B cell (primary cell): ENCODE data around the gene GNLY. TPM values are rescaled to one million over a fixed set of nuclear protein-coding genes. Genes with fewer than 3 reads are reported as not detected.

Experiments
- ATAC-seq: fragments of 200-7000 bp; cut with Tn5 transposase; one replicate; pipeline ENCODE4 v1.10.0; 2021; ENCODE audit warnings: low read depth, mild to moderate bottlenecking, moderate number of reproducible peaks, moderate library complexity
- CTCF ChIA-PET: fragments of 350-600 bp; sonication (Branson Sonifier 250); formaldehyde crosslinking; loops from one replicate; lab custom pipeline; 2021; ENCODE audit warnings: antibody characterized with exemption, inconsistent platforms; lab: Charles Lee
- POLR2A ChIA-PET: fragments of 350-600 bp; sonication (Branson Sonifier 250); formaldehyde crosslinking; loops from one replicate; lab custom pipeline; 2021; ENCODE audit warnings: antibody characterized with exemption; lab: Charles Lee
- DNase-seq: peaks from one replicate; pipeline ENCODE4 v3.0.0; 2013
- H2AFZ ChIP-seq: 2 replicates; pipeline ENCODE4 v1.6.1; 2012; ENCODE audit warnings: mild to moderate bottlenecking, low read depth, low read length; ENCODE audit not compliant: insufficient read depth, poor library complexity, severe bottlenecking
- H3K27ac ChIP-seq, 2 donors: 1 replicate in 1 of 2; 2 replicates in 1 of 2; pipeline ENCODE4 v1.5.1; 2012 to 2013; ENCODE audit warnings: low read length in 2 of 2, mild to moderate bottlenecking in 2 of 2, moderate library complexity in 1 of 2
- H3K27me3 ChIP-seq, 4 experiments: fragments of 200-600 bp in 1 of 4; sonication (generic) in 1 of 4; replicated peaks in 1 of 4; 1 replicate in 2 of 4; 2 replicates in 2 of 4; pipeline versions ENCODE4 v1.6.1 to v1.7.0; 2013 to 2016; ENCODE audit warnings: low read length in 3 of 4, mild to moderate bottlenecking in 2 of 4, mixed read lengths in 1 of 4, moderate library complexity in 1 of 4; ENCODE audit not compliant: insufficient read depth in 4 of 4, control insufficient read depth in 3 of 4; ENCODE audit errors: control extremely low read depth in 1 of 4
- H3K36me3 ChIP-seq, 2 experiments: replicated peaks in 1 of 2; 1 replicate in 1 of 2; 2 replicates in 1 of 2; pipeline versions ENCODE4 v1.6.1 to v1.7.1; 2013; ENCODE audit warnings: low read length in 1 of 2; ENCODE audit not compliant: insufficient read depth in 2 of 2, control insufficient read depth in 1 of 2; ENCODE audit errors: control extremely low read depth in 1 of 2, extremely low read depth in 1 of 2
- H3K4me1 ChIP-seq, 2 donors: fragments of 200-600 bp in 1 of 2; sonication (generic) in 1 of 2; 1 replicate in 1 of 2; 2 replicates in 1 of 2; pipeline versions ENCODE4 v1.5.1 to v1.6.1; 2013 to 2017; ENCODE audit warnings: low read length in 2 of 2; ENCODE audit not compliant: control insufficient read depth in 2 of 2, insufficient read depth in 2 of 2
- H3K4me2 ChIP-seq: replicated peaks from 2 replicates; pipeline ENCODE3; 2012; ENCODE audit warnings: mild to moderate bottlenecking, low read depth, low read length; ENCODE audit not compliant: poor library complexity, severe bottlenecking
- H3K4me3 ChIP-seq, 5 experiments: fragments of 200-600 bp in 1 of 5; sonication (generic) in 1 of 5; 1 replicate in 3 of 5; 2 replicates in 2 of 5; pipeline versions ENCODE4 v1.5.1 to v1.7.0; 2011 to 2016; ENCODE audit warnings: low read length in 4 of 5, mild to moderate bottlenecking in 4 of 5, low read depth in 2 of 5, control low read depth in 1 of 5, moderate library complexity in 1 of 5; ENCODE audit not compliant: insufficient read depth in 1 of 5; ENCODE audit errors: control extremely low read depth in 1 of 5, extremely low read depth in 1 of 5
- H3K79me2 ChIP-seq: fragments of 200-600 bp; sonication (generic); one replicate; pipeline ENCODE4 v1.6.0; 2016; ENCODE audit warnings: low read length; ENCODE audit not compliant: control insufficient read depth, insufficient read depth
- H3K9ac ChIP-seq: fragments of 200-600 bp; sonication (generic); 2 replicates; pipeline ENCODE4 v1.6.1; 2017; ENCODE audit warnings: mild to moderate bottlenecking, low read length, moderate library complexity
- H3K9me3 ChIP-seq, 3 donors: one replicate each; pipeline versions ENCODE4 v1.6.1 to v1.7.1; 2013; ENCODE audit warnings: low read length in 2 of 3; ENCODE audit not compliant: control insufficient read depth in 2 of 3, insufficient read depth in 1 of 3; ENCODE audit errors: control extremely low read depth in 1 of 3
- H4K20me1 ChIP-seq: 2 replicates; pipeline ENCODE4 v1.6.0; 2012; ENCODE audit warnings: mild to moderate bottlenecking, low read length; ENCODE audit not compliant: insufficient read depth, control insufficient read depth, poor library complexity, severe bottlenecking
- H3K27ac Mint-ChIP-seq: one replicate; pipeline ENCODE4 v1.8.0; 2021; ENCODE audit warnings: mixed read lengths
- H3K27me3 Mint-ChIP-seq: one replicate; pipeline ENCODE4 v1.8.0; 2021; ENCODE audit warnings: mixed read lengths
- H3K4me1 Mint-ChIP-seq: one replicate; pipeline ENCODE4 v1.8.0; 2021; ENCODE audit warnings: mixed read lengths
- H3K4me3 Mint-ChIP-seq: one replicate; pipeline ENCODE4 v1.8.0; 2021; ENCODE audit warnings: mixed read lengths
- H3K9me3 Mint-ChIP-seq: one replicate; pipeline ENCODE4 v1.8.0; 2022; ENCODE audit warnings: mixed read lengths; ENCODE audit not compliant: insufficient read depth
- EZH2 ChIP-seq: IDR thresholded peaks from 2 replicates; pipeline ENCODE4 v1.6.1; 2012; ENCODE audit warnings: borderline replicate concordance, low read depth, mild to moderate bottlenecking, moderate library complexity, low read length; ENCODE audit not compliant: insufficient read depth, poor library complexity, severe bottlenecking
- WGBS: methylation state at CpG from one replicate; pipeline ENCODE4 v1.1.5; 2013; ENCODE audit warnings: missing lambda C conversion rate; ENCODE audit not compliant: insufficient coverage; 5-methylcytosine and 5-hydroxymethylcytosine counted together
- intact Hi-C: fragments of 100-400 bp; cut with micrococcal nuclease; formaldehyde crosslinking; loops from one replicate; pipeline ENCODE4 v1.10.0; 2022
- polyA plus RNA-seq: library from polyadenylated mRNA; depleted of rRNA; stranded (reverse); fragments of >200 nt; gene quantifications from 2 replicates; pipeline ENCODE4 v1.2.3, GENCODE V29; 2012
- total RNA-seq, 2 donors: library from RNA; stranded (reverse); fragments of 120-200 nt in 1 of 2; gene quantifications; 1 replicate in 1 of 2; 2 replicates in 1 of 2; pipeline versions ENCODE4 v1.2.3 to v1.2.4, GENCODE V29; 2013 to 2022
- TF ChIP-seq, protein P1 (sequence below): fragments of 200-600 bp; IDR thresholded peaks from one replicate; pipeline ENCODE4 v1.8.0; 2022; ENCODE audit warnings: antibody characterized with exemption, mild to moderate bottlenecking

GNLY gene
- total and polyA plus RNA-seq, 2 donors (not counting 1 experiment from before 2014, with no cell fraction given), result 3.9 to 4.2 TPM

GRCh38 chr2:85744741-85745601 lies 50.8 kb downstream of the GNLY start:
- POLR2A ChIA-PET, result no interaction called here
- ATAC-seq (peak; percentile 32), DNase-seq (no peak)
- intact Hi-C loops, result no loop called here
- Histone ChIP-seq H3K9me3 (peaks cover 0 to 23% (median 17%) of the 10 kb centered on the region in 3 donors), H3K36me3 (no peaks in the 10 kb centered on the region), H3K79me2 (no peaks in the 10 kb centered on the region), H3K27ac (no peak overlapping the region), H2AFZ (peak overlapping the region; percentile 6), H3K4me2 (peak overlapping the region; percentile 21), H3K27me3 (peaks cover 0 to 14% (median 6%) of the 10 kb centered on the region in 4 experiments), H3K9ac (no peak overlapping the region), H3K4me3 (no peak overlapping the region), H3K4me1 (peaks cover 36 to 43% of the 10 kb centered on the region in 2 donors), H4K20me1 (no peaks in the 10 kb centered on the region)
- Mint-ChIP-seq H3K4me1 (peaks cover 44% of the 10 kb centered on the region), H3K9me3 (no peaks in the 10 kb centered on the region), H3K27ac (peak overlapping the region; percentile 65), H3K4me3 (peak overlapping the region; percentile 11), H3K27me3 (peaks cover 42% of the 10 kb centered on the region)
- no peak for TF ChIP-seq EZH2
- TF ChIP-seq, protein P1, sequence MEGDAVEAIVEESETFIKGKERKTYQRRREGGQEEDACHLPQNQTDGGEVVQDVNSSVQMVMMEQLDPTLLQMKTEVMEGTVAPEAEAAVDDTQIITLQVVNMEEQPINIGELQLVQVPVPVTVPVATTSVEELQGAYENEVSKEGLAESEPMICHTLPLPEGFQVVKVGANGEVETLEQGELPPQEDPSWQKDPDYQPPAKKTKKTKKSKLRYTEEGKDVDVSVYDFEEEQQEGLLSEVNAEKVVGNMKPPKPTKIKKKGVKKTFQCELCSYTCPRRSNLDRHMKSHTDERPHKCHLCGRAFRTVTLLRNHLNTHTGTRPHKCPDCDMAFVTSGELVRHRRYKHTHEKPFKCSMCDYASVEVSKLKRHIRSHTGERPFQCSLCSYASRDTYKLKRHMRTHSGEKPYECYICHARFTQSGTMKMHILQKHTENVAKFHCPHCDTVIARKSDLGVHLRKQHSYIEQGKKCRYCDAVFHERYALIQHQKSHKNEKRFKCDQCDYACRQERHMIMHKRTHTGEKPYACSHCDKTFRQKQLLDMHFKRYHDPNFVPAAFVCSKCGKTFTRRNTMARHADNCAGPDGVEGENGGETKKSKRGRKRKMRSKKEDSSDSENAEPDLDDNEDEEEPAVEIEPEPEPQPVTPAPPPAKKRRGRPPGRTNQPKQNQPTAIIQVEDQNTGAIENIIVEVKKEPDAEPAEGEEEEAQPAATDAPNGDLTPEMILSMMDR, result no peak
- WGBS, result 72% methylated on average over 5 of the region's 10 CpGs
- CTCF ChIA-PET, result interaction anchor here (0.9 to 2.1 kb wide), 5 partner anchors 15 to 334 kb away, joined by 3 to 11 read pairs (median 4); no protein-coding TSS in a partner anchor

- Histone ChIP-seq H3K79me2 (no peaks in the 10 kb centered on the region), H4K20me1 (no peaks in the 10 kb centered on the region), H3K9me3 (peaks cover 0 to 26% (median 17%) of the 10 kb centered on the region in 3 donors), H3K27me3 (peaks cover 0 to 12% (median 5%) of the 10 kb centered on the region in 4 experiments), H3K36me3 (no peaks in the 10 kb centered on the region), H3K9ac (no peak overlapping the region), H3K4me2 (peak overlapping the region; percentile 21), H3K4me1 (peaks cover 36 to 44% of the 10 kb centered on the region in 2 donors), H3K27ac (no peak overlapping the region), H3K4me3 (no peak overlapping the region), H2AFZ (no peak overlapping the region)
- H3K9me3 Mint-ChIP-seq, result no peaks in the 10 kb centered on the region
- peaks cover 40% of the 10 kb centered on the region for H3K27me3 Mint-ChIP-seq
- POLR2A ChIA-PET, result no interaction called here
- no peak for DNase-seq
- ATAC-seq, result no peak
- CTCF ChIA-PET, result interaction anchor here (0.9 to 2.1 kb wide), 4 partner anchors 16 to 334 kb away, joined by 3 to 11 read pairs (median 4); no protein-coding TSS in a partner anchor
- 58% methylated on average over 2 of the region's 8 CpGs for WGBS
- H3K27ac Mint-ChIP-seq, result no peak overlapping the region
- TF ChIP-seq EZH2, result no peak
- TF ChIP-seq, protein P1, result no peak
- peak overlapping the region; percentile 11 for H3K4me3 Mint-ChIP-seq
- intact Hi-C loops, result no loop called here
- H3K4me1 Mint-ChIP-seq, result peaks cover 50% of the 10 kb centered on the region
These were observed 51.5 kb downstream of the GNLY start for GRCh38 chr2:85745619-85746018.
